BLaER1 (cell line): Measurements from ENCODE around the gene SDK1.

ENCODE experiments used
- H3K27ac ChIP-seq: shearing (Covaris generic); formaldehyde crosslinking; 2 replicates; pipeline ENCODE4 v1.8.1; 2022
- H3K27me3 ChIP-seq: shearing (Covaris generic); formaldehyde crosslinking; 2 replicates; pipeline ENCODE4 v1.8.1; 2022
- H3K36me3 ChIP-seq: shearing (Covaris generic); formaldehyde crosslinking; 2 replicates; pipeline ENCODE4 v1.8.1; 2022
- H3K4me1 ChIP-seq: shearing (Covaris generic); formaldehyde crosslinking; 2 replicates; pipeline ENCODE4 v1.8.1; 2022
- H3K4me2 ChIP-seq: shearing (Covaris generic); formaldehyde crosslinking; 2 replicates; pipeline ENCODE4 v1.8.1; 2022
- H3K4me3 ChIP-seq: shearing (Covaris generic); formaldehyde crosslinking; 2 replicates; pipeline ENCODE4 v1.8.1; 2022
- H3K9ac ChIP-seq: shearing (Covaris generic); formaldehyde crosslinking; 2 replicates; pipeline ENCODE4 v1.8.1; 2022
- H3K9me3 ChIP-seq: shearing (Covaris generic); formaldehyde crosslinking; 2 replicates; pipeline ENCODE4 v1.8.1; 2022
- H4K20me1 ChIP-seq: shearing (Covaris generic); formaldehyde crosslinking; 2 replicates; pipeline ENCODE4 v1.8.1; 2022
- Cebpa-rat ChIP-seq: shearing (Covaris generic); IDR thresholded peaks from 2 replicates; pipeline ENCODE4 v1.8.1; 2022

SDK1 gene

DNA sequence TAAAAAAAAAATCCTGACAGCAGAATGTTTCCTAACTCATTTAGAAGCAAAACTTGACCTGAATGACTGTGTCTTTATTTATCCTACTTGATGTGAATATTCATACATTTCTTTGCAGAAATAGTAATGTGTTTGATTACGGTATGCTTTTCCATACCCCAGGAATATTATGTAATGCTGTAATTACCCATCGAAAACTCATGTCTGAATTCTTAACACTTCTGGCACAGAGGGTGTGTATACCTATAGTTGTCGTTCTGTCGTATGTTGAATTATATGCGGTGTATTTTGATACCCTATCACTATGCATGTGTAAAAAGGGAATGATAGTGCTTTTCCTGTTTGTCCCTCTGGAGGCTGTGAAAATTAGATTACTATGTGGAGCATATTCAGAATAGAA, 26.6 kb downstream of the SDK1 start:
- no peak overlapping the region for H3K4me2 ChIP-seq
- no peak overlapping the region for H3K4me3 ChIP-seq
- H3K9ac ChIP-seq, result no peak overlapping the region
- H3K27ac ChIP-seq, result no peak overlapping the region
- H3K27me3 ChIP-seq, result no peaks in the 10 kb centered on the region
- H4K20me1 ChIP-seq, result no peaks in the 10 kb centered on the region
- no peaks in the 10 kb centered on the region for H3K36me3 ChIP-seq
- H3K9me3 ChIP-seq, result peaks cover 5% of the 10 kb centered on the region; the same call in 1 of the 2 replicates
- no peaks in the 10 kb centered on the region for H3K4me1 ChIP-seq
- TF ChIP-seq Cebpa-rat, result no peak

GRCh38 chr7:3332308-3332707, 31.3 kb downstream of the SDK1 start:
- Histone ChIP-seq H3K9ac (no peak overlapping the region), H3K4me1 (no peaks in the 10 kb centered on the region), H3K4me2 (no peak overlapping the region), H3K27ac (no peak overlapping the region), H3K36me3 (no peaks in the 10 kb centered on the region), H3K9me3 (no peaks in the 10 kb centered on the region), H3K27me3 (no peaks in the 10 kb centered on the region), H3K4me3 (no peak overlapping the region), H4K20me1 (no peaks in the 10 kb centered on the region)
- no peak for TF ChIP-seq Cebpa-rat

DNA sequence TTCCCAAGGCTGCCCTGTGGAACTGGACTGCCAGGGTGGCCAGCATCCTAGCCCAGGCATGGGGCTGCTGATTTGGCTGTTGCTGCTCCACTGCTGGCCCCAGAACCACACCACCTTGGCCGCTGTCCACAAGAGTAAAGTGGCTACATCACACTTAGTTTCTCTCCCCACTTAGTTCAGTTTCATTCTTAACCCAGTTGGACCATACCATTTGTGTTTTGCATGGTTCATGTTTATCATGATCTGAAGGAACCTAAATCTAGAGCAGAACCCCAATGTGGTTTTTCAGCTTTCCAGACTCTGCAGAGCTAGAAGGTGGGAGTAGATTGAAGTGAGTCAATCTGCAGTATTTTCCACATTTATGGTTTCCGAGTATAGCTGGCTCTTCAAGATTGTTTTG, 32.8 kb downstream of the SDK1 start:
- no peaks in the 10 kb centered on the region for H3K36me3 ChIP-seq
- no peaks in the 10 kb centered on the region for H4K20me1 ChIP-seq
- TF ChIP-seq Cebpa-rat, result no peak
- H3K9ac ChIP-seq, result no peak overlapping the region
- no peaks in the 10 kb centered on the region for H3K27me3 ChIP-seq
- H3K27ac ChIP-seq, result no peak overlapping the region
- H3K9me3 ChIP-seq, result no peaks in the 10 kb centered on the region
- no peaks in the 10 kb centered on the region for H3K4me1 ChIP-seq
- H3K4me3 ChIP-seq, result no peak overlapping the region
- H3K4me2 ChIP-seq, result no peak overlapping the region

DNA sequence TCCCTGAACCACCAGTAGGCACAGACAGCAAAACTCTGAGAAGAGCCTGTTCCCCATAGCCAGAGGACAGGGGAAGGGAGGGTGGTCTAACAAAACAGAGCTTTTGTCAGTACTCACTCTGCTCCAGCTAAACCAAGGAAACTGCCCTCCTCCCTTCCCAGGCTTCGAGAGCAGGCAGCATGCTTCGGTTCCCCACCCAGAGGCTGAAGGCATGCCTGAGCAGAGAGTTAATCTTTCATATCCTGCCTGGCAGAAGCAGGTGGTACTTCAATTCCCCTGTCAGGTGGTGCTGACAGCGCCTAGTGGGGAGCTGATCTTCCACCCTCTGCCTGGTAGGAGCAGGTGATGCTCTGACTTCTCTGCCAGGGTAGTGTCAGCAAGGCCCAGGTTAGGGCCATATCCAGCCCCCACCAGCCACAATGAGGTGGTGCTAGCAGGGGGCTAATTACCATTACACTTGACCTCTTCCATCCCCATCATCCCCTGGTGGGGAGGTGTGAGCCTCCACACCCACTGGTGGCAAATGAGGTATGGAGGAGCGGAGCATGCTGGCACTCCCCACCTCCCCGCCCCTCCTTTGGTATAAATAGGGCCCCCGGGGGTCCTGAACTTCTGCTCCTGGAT, 35.1 kb downstream of the SDK1 start:
- no peak overlapping the region for H3K9ac ChIP-seq
- no peak overlapping the region for H3K4me2 ChIP-seq
- no peaks in the 10 kb centered on the region for H3K9me3 ChIP-seq
- no peaks in the 10 kb centered on the region for H3K36me3 ChIP-seq
- H3K4me3 ChIP-seq, result no peak overlapping the region
- no peak for TF ChIP-seq Cebpa-rat
- H3K27me3 ChIP-seq, result no peaks in the 10 kb centered on the region
- no peak overlapping the region for H3K27ac ChIP-seq
- no peaks in the 10 kb centered on the region for H3K4me1 ChIP-seq
- H4K20me1 ChIP-seq, result no peaks in the 10 kb centered on the region

- Histone ChIP-seq H3K36me3 (no peaks in the 10 kb centered on the region), H3K9me3 (no peaks in the 10 kb centered on the region), H3K4me1 (no peaks in the 10 kb centered on the region), H3K4me3 (no peak overlapping the region), H3K4me2 (no peak overlapping the region), H4K20me1 (no peaks in the 10 kb centered on the region), H3K27me3 (no peaks in the 10 kb centered on the region), H3K27ac (no peak overlapping the region), H3K9ac (no peak overlapping the region)
- TF ChIP-seq Cebpa-rat, result no peak
These were observed 37.1 kb downstream of the SDK1 start for GRCh38 chr7:3338161-3338560.

DNA sequence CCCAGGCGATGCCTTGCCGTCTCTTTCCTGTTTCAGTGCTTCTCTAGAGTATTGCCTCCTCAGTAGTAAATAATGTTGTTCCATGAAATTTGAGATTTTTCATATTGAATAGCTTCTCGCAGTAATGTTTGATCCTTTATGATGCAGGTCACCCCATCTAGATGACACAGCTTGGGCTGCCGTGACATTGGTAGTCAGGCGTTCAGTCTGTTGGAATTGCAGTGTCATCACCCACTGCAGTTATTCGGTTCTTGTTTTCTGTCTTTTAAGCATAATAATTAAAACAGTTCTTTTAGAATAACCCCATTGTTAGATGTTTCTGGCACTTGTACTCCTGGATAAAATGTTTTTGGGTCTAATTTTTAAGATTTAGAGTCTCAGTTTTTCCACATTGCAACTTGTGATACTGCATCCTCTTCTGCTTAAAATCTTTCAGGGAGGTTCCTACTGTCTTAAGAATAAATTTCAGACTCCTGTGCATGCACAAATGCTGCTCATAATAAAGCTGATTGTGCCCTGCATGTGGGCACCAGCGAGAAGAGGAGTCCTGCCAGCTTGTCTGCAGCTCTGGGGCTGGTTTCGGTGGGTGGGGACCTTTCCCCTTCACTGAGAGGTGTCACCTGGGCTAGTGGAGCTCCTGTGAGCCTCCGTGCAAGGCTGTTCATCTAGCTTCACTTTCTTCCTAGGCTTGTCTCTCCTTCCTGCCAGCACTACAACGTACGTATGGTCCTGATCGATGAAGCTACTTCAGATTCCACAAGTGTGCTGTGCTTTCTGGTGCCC, 44.8 kb downstream of the SDK1 start:
- Histone ChIP-seq H3K27me3 (no peaks in the 10 kb centered on the region), H3K27ac (no peak overlapping the region)

DNA sequence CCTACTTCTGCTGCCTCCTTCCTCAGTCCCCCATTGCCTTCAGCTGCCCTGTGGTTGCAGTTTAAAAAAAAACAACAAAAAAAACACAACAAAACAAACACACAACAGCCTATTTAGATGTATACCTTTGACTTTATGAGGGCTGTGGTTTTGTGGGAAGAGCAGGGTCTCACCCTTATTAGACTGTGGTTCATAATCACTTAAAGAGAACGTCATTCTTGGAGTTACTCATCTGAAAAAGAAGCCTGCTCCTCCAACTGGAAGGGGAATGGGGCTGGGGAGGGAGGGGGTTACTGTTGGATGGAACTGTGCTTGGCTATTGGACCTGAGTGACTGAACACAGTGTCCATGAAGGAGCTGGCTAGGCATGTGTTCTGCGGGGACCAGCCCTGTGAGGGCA, 48.1 kb downstream of the SDK1 start:
- H3K27ac ChIP-seq, result no peak overlapping the region
- no peak for TF ChIP-seq Cebpa-rat
- H3K27me3 ChIP-seq, result no peaks in the 10 kb centered on the region
- H4K20me1 ChIP-seq, result no peaks in the 10 kb centered on the region
- no peak overlapping the region for H3K9ac ChIP-seq
- H3K36me3 ChIP-seq, result no peaks in the 10 kb centered on the region
- no peak overlapping the region for H3K4me3 ChIP-seq
- no peaks in the 10 kb centered on the region for H3K9me3 ChIP-seq
- H3K4me2 ChIP-seq, result peak overlapping the region; percentile 11; the same call in 1 of the 2 replicates
- H3K4me1 ChIP-seq, result peaks cover 8% of the 10 kb centered on the region

More for the DNA sequence above, 44.8 kb downstream of the SDK1 start:
- Histone ChIP-seq H3K4me3 (no peak overlapping the region), H3K9me3 (no peaks in the 10 kb centered on the region), H4K20me1 (no peaks in the 10 kb centered on the region), H3K4me1 (peaks cover 8% of the 10 kb centered on the region), H3K9ac (no peak overlapping the region), H3K4me2 (no peak overlapping the region), H3K36me3 (no peaks in the 10 kb centered on the region)
- TF ChIP-seq Cebpa-rat, result no peak

DNA sequence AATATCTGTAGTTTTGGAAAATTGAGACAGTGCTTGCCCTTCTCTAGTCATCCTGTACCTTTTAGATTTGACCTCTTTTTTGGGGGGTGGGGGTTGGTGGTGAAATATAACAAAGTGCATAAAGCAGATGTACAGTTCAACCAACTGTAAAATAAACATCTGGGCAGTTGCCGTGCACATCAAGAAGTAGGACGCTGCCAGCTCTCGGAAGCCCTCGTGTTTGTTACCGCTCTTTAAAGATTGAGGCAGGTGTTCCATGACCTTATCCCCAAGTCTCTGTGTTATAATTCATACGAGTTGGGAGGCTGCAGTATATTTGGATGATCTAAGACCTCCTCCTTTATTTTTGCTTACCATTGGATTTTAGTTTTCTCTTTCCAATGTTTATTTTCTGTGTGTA, 55.1 kb downstream of the SDK1 start:
- Histone ChIP-seq H3K4me1 (no peaks in the 10 kb centered on the region), H3K27ac (no peak overlapping the region), H4K20me1 (no peaks in the 10 kb centered on the region), H3K9me3 (no peaks in the 10 kb centered on the region), H3K36me3 (no peaks in the 10 kb centered on the region), H3K27me3 (no peaks in the 10 kb centered on the region), H3K4me2 (no peak overlapping the region), H3K9ac (no peak overlapping the region), H3K4me3 (no peak overlapping the region)
- no peak for TF ChIP-seq Cebpa-rat

DNA sequence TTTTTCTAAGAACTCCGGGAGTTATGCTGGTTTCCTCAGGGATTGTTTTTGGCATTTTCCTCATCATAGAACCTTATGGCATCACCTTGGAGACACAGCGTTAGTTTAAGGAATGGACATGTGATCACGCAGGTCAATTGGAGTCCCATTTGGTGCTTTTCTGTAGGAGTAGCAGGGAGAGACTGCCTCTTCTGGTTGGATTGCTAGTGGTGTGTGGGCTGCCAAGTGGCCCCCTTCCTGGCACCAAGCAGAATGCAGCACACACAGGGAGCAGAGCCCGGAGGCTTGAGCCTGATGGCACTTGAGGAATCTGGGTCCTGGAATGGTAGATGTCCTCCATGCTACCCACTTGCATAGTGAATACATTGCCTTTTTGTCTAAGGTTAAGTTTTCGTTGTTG, 57.9 kb downstream of the SDK1 start:
- Histone ChIP-seq H3K4me2 (no peak overlapping the region), H3K4me1 (no peaks in the 10 kb centered on the region), H3K36me3 (no peaks in the 10 kb centered on the region), H3K27ac (no peak overlapping the region), H3K9me3 (no peaks in the 10 kb centered on the region), H3K27me3 (no peaks in the 10 kb centered on the region), H3K9ac (no peak overlapping the region), H4K20me1 (no peaks in the 10 kb centered on the region), H3K4me3 (no peak overlapping the region)
- TF ChIP-seq Cebpa-rat, result no peak

GRCh38 chr7:3367261-3367660, 66.2 kb downstream of the SDK1 start:
- H3K36me3 ChIP-seq, result no peaks in the 10 kb centered on the region
- no peak overlapping the region for H3K4me2 ChIP-seq
- no peak overlapping the region for H3K27ac ChIP-seq
- no peaks in the 10 kb centered on the region for H3K27me3 ChIP-seq
- H3K9me3 ChIP-seq, result no peaks in the 10 kb centered on the region
- H3K4me3 ChIP-seq, result no peak overlapping the region
- no peaks in the 10 kb centered on the region for H4K20me1 ChIP-seq
- no peak overlapping the region for H3K9ac ChIP-seq
- H3K4me1 ChIP-seq, result peaks cover 23% of the 10 kb centered on the region
- TF ChIP-seq Cebpa-rat, result no peak
